Spleen (tissue), 11 donors: Measurements from ENCODE around the gene ITPRID2. TPM values are rescaled to one million over a fixed set of nuclear protein-coding genes. Genes with fewer than 3 reads are reported as not detected.

Experiments used
- DNase-seq: peaks from one replicate; pipeline ENCODE4 v3.0.0-alpha.2; 2020
- H3K27ac ChIP-seq, 8 donors: fragments of 200-600 bp; sonication (generic) in 7 of 8; 1 replicate in 4 of 8; 2 replicates in 4 of 8; pipeline versions ENCODE4 v1.5.0 to v1.8.0; 2016 to 2021; ENCODE audit warnings: inconsistent platforms in 4 of 8, mild to moderate bottlenecking in 4 of 8, moderate library complexity in 1 of 8
- H3K27me3 ChIP-seq, 7 donors: fragments of 200-600 bp; sonication (generic) in 6 of 7; replicated peaks in 1 of 7; 1 replicate in 4 of 7; 2 replicates in 3 of 7; pipeline versions ENCODE4 v1.5.0 to v1.8.0; 2016 to 2021; ENCODE audit warnings: inconsistent platforms in 3 of 7, mild to moderate bottlenecking in 1 of 7
- H3K36me3 ChIP-seq, 6 donors: fragments of 200-600 bp; sonication (generic) in 5 of 6; 1 replicate in 4 of 6; 2 replicates in 2 of 6; pipeline versions ENCODE4 v1.5.0 to v1.8.0; 2016 to 2021; ENCODE audit warnings: inconsistent platforms in 2 of 6
- H3K4me1 ChIP-seq, 6 donors: fragments of 200-600 bp; sonication (generic) in 5 of 6; 1 replicate in 3 of 6; 2 replicates in 3 of 6; pipeline versions ENCODE4 v1.5.0 to v1.8.0; 2016 to 2021; ENCODE audit warnings: inconsistent platforms in 3 of 6
- H3K4me3 ChIP-seq, 8 donors: fragments of 200-600 bp; sonication (generic) in 7 of 8; 1 replicate in 4 of 8; 2 replicates in 4 of 8; pipeline versions ENCODE4 v1.5.0 to v1.8.0; 2016 to 2021; ENCODE audit warnings: inconsistent platforms in 4 of 8, mild to moderate bottlenecking in 4 of 8, moderate library complexity in 2 of 8
- H3K9me3 ChIP-seq, 8 donors: fragments of 200-600 bp; sonication (generic) in 7 of 8; 1 replicate in 4 of 8; 2 replicates in 4 of 8; pipeline versions ENCODE4 v1.5.0 to v1.8.0; 2016 to 2021; ENCODE audit warnings: inconsistent platforms in 4 of 8
- CTCF ChIP-seq, 11 experiments: fragments of 200-600 bp in 7 of 11; fragments of 450-650 bp in 4 of 11; sonication (generic) in 4 of 11; IDR thresholded peaks in 8 of 11; conservative IDR thresholded peaks in 3 of 11; 1 replicate in 7 of 11; 2 replicates in 4 of 11; pipeline versions ENCODE4 v1.4.0 to v1.8.0; 2016 to 2021; ENCODE audit warnings: antibody characterized with exemption in 11 of 11, inconsistent platforms in 4 of 11, mild to moderate bottlenecking in 1 of 11
- POLR2A ChIP-seq, 3 donors: fragments of 450-650 bp; IDR thresholded peaks; one replicate each; pipeline ENCODE4 v1.5.1; 2017; ENCODE audit warnings: antibody characterized with exemption in 3 of 3, mild to moderate bottlenecking in 1 of 3
- POLR2AphosphoS5 ChIP-seq, 3 donors: sonication (generic); formaldehyde crosslinking; IDR thresholded peaks; one replicate each; pipeline ENCODE4 v1.5.1; 2017; ENCODE audit warnings: antibody characterized with exemption in 3 of 3
- WGBS, 5 donors: extraction: QIAGEN DNeasy Blood & Tissue Kit in 3 of 5; methylation state at CpG; one replicate each; pipeline versions ENCODE4 v1.1.5 to v1.1.7; 2013 to 2018; 5-methylcytosine and 5-hydroxymethylcytosine counted together
- intact Hi-C: fragments of 100-400 bp; cut with DNase I; formaldehyde crosslinking; loops from one replicate; pipeline ENCODE4 v1.15.0; 2023; ENCODE audit warnings: low total_unique reads
- polyA plus RNA-seq, 3 donors: library from polyadenylated mRNA; stranded (reverse); fragments of 200-250 nt; gene quantifications; one replicate each; pipeline ENCODE4 v1.2.1, GENCODE V29; 2013
- total RNA-seq, 7 donors: library from RNA; depleted of rRNA in 3 of 7; stranded (reverse); fragments of >200 nt in 3 of 7; fragmentation: NEBNext Ultra II Directional in 4 of 7; extraction: Animal tissue kit (Norgen Biotek cat#: 25700) in 4 of 7; gene quantifications; one replicate each; pipeline versions ENCODE4 v1.1.0 to v1.2.1, GENCODE V29; 2016 to 2021
- donor health status: healthy with polysubstance abuse.
- donor health status: DM: no; HTN: no; CAD: no; lungs with moderate emphysema.
- donor health status: DM: no; HTN: no; CAD: no.
- donor health status: Bipolar disorder and iron deficiency.
- donor health status: healthy.
- donor health status: DM: no; HTN: no; CAD: no.
- donor health status: DM: yes; HTN: yes; CAD: no.

ITPRID2 gene
- total and polyA plus RNA-seq, 10 donors = 18.0 to 230 (median 120) TPM

DNA sequence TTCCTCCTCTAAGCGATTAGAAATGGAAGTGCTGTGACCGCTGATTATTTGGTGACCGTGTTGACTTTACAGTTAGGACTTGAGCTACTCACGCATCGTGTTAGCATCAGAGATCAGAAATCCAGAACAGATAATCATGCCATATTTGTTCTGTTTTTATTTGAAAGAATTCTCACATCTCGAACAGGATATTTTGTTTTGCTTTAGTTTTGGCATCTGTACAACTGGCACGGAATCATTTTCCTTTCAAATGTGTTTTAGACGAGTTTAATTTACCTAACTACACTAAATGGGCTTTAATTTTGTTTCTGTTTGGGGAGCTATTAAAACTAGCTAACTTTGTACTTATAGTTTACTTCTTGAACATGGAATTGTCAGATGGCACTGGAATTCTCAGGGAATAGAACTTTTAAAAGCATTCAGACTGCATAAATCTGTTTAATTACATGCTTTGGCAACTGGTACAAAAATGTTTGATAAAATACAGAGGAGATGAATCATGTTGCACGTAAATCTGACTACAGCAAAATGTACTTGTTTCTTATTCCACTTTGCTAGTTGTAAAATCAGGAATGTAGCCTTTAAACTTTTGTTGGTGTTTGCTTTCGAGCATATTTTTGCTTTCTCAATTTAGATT, 1.4 kb downstream of the ITPRID2 start:
- intact Hi-C loops = no loop called here
- peaks cover 11 to 65% (median 50%) of the 10 kb centered on the region in 6 donors for H3K4me1 ChIP-seq
- H3K9me3 ChIP-seq = no peaks in the 10 kb centered on the region
- TF ChIP-seq CTCF (IDR thresholded peaks at IDR 0.05 in 8 of 11, conservative IDR thresholded peaks at IDR 0.05 in 3 of 11) (no peak), POLR2A (IDR thresholded peaks at IDR 0.05) (no peak), POLR2AphosphoS5 (IDR thresholded peaks at IDR 0.05) (no peak)
- DNase-seq = no peak
- no peaks in the 10 kb centered on the region for H3K27me3 ChIP-seq
- peak overlapping the region; percentile 59 to 93 (median 86) for H3K4me3 ChIP-seq
- H3K27ac ChIP-seq = peak overlapping the region; percentile 93 to 98 (median 97)
- H3K36me3 ChIP-seq = peaks cover 0 to 7% (median 0%) of the 10 kb centered on the region in 6 donors
- 10 to 13% (median 13%) methylated on average over 10 of the region's 10 CpGs for whole genome bisulfite sequencing, 5 donors

DNA sequence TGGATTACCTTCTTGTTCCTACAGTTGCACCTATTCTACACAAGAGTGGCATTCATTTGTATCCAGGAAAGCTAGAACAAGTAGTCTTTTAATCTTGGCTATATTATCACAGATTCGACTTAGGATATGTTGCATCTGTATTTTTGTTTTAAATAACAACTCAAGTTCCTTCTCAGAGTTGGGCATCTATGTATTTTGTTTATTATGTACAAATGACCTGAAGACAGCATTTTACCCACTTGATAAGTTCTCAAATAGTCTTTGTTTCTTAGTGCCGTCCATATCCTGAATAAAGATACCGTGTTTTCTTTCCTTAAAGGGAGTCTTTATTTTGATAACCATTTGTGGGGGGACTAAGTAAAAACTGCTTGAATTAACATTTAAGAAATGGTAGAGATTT, 2.9 kb downstream of the ITPRID2 start:
- peaks cover 0 to 19% (median 3%) of the 10 kb centered on the region in 6 donors for H3K36me3 ChIP-seq
- DNase-seq = no peak
- H3K27ac ChIP-seq = peak overlapping the region in 6 of 8 donors; percentile 6 to 98 (median 72)
- intact Hi-C loops = no loop called here
- no peaks in the 10 kb centered on the region for H3K9me3 ChIP-seq
- peaks cover 11 to 77% (median 52%) of the 10 kb centered on the region in 6 donors for H3K4me1 ChIP-seq
- WGBS, 5 donors = 66 to 76% (median 68%) methylated on average over 3 of the region's 3 CpGs
- peak overlapping the region in 6 of 8 donors; percentile 15 to 93 (median 86) for H3K4me3 ChIP-seq
- H3K27me3 ChIP-seq = no peaks in the 10 kb centered on the region
- TF ChIP-seq POLR2AphosphoS5 (IDR thresholded peaks at IDR 0.05) (no peak), POLR2A (IDR thresholded peaks at IDR 0.05) (no peak), CTCF (IDR thresholded peaks at IDR 0.05 in 8 of 11, conservative IDR thresholded peaks at IDR 0.05 in 3 of 11) (no peak)

- H3K9me3 ChIP-seq = no peaks in the 10 kb centered on the region
- intact Hi-C loops = no loop called here
- WGBS, 5 donors = 36 to 86% (median 52%) methylated on average over 1 of the region's 1 CpG
- no peak for DNase-seq
- peaks cover 18 to 87% (median 59%) of the 10 kb centered on the region in 6 donors for H3K4me1 ChIP-seq
- H3K27me3 ChIP-seq = no peaks in the 10 kb centered on the region
- peak overlapping the region in 2 of 8 donors; percentile 3 to 98 for H3K27ac ChIP-seq
- TF ChIP-seq CTCF (IDR thresholded peaks at IDR 0.05 in 8 of 11, conservative IDR thresholded peaks at IDR 0.05 in 3 of 11) (no peak), POLR2AphosphoS5 (IDR thresholded peaks at IDR 0.05) (no peak), POLR2A (IDR thresholded peaks at IDR 0.05) (no peak)
- peaks cover 0 to 34% (median 16%) of the 10 kb centered on the region in 6 donors for H3K36me3 ChIP-seq
- H3K4me3 ChIP-seq = peak overlapping the region in 2 of 8 donors; percentile 12 to 17
Observed at GRCh38 chr2:181895818-181896217, 4.3 kb downstream of the ITPRID2 start.

GRCh38 chr2:181896286-181896685, 4.8 kb downstream of the ITPRID2 start:
- H3K27ac ChIP-seq = peak overlapping the region in 4 of 8 donors; percentile 3 to 98 (median 9)
- H3K27me3 ChIP-seq = no peaks in the 10 kb centered on the region
- H3K36me3 ChIP-seq = peaks cover 0 to 38% (median 19%) of the 10 kb centered on the region in 6 donors
- intact Hi-C loops = no loop called here
- 87 to 92% (median 90%) methylated on average over 1 of the region's 1 CpG for WGBS, 5 donors
- no peak for TF ChIP-seq CTCF (IDR thresholded peaks at IDR 0.05 in 8 of 11, conservative IDR thresholded peaks at IDR 0.05 in 3 of 11)
- no peak for TF ChIP-seq POLR2A (IDR thresholded peaks at IDR 0.05)
- no peak for TF ChIP-seq POLR2AphosphoS5 (IDR thresholded peaks at IDR 0.05)
- no peaks in the 10 kb centered on the region for H3K9me3 ChIP-seq
- no peak overlapping the region for H3K4me3 ChIP-seq
- H3K4me1 ChIP-seq = peaks cover 18 to 87% (median 55%) of the 10 kb centered on the region in 6 donors
- DNase-seq = no peak
